GM12878 (cell line): ENCODE data around the gene EEPD1. TPM values are rescaled to one million over a fixed set of nuclear protein-coding genes. Genes with fewer than 3 reads are reported as not detected.

Experiments used
- ATAC-seq: fragments of 200-7000 bp; cut with Tn5 transposase; 3 replicates; pipeline ENCODE4 v1.9.1; 2020; ENCODE audit warnings: mild to moderate bottlenecking, moderate library complexity
- BruUV-seq: library from RNA; stranded (reverse); fragments of 400-500 nt; replicated peaks from 2 replicates; lab custom pipeline; 2021; lab: Mats Ljungman, UMichigan
- CTCF ChIA-PET: fragments of 300-600 bp; sonication (Branson Sonifier 250); formaldehyde crosslinking; extraction: SDS; loops from one replicate; lab custom pipeline; 2021; ENCODE audit warnings: inconsistent platforms; lab: Yijun Ruan, JAX
- POLR2A ChIA-PET: fragments of 350-600 bp; formaldehyde crosslinking; extraction: SDS; loops from one replicate; lab custom pipeline; 2021; ENCODE audit warnings: inconsistent platforms; lab: Charles Lee
- RAD21 ChIA-PET: fragments of 300-600 bp; sonication (Branson Sonifier 250); formaldehyde crosslinking; loops from one replicate; lab custom pipeline; 2023; ENCODE audit warnings: antibody characterized with exemption; ENCODE audit not compliant: unreplicated experiment; lab: Charles Lee
- SMC1A ChIA-PET: fragments of 300-600 bp; sonication (Branson Sonifier 250); formaldehyde crosslinking; loops from one replicate; lab custom pipeline; 2023; ENCODE audit not compliant: unreplicated experiment, uncharacterized antibody; lab: Charles Lee
- DNase-seq: peaks from one replicate; pipeline ENCODE4 v3.0.0-alpha.2; 2011; ENCODE audit warnings: low read depth, low spot score
- FAIRE-seq: peaks from 3 replicates; lab custom pipeline; 2011; peaks lifted over from hg19 to GRCh38; lab: Jason Lieb, UNC
- H2AFZ ChIP-seq: 2 replicates; pipeline ENCODE4 v1.6.0; 2011; ENCODE audit warnings: low read depth, low read length, control low read depth; ENCODE audit not compliant: control insufficient read depth
- H3K27ac ChIP-seq: 2 replicates; pipeline ENCODE4 v1.5.1; 2011; ENCODE audit warnings: control low read depth; ENCODE audit not compliant: control insufficient read depth, insufficient read depth
- H3K27me3 ChIP-seq, 2 experiments: replicated peaks in 1 of 2; 2 replicates each; pipeline versions ENCODE4 v1.6.0 to v1.6.1; 2011; ENCODE audit warnings: low read length in 1 of 2; ENCODE audit not compliant: control insufficient read depth in 2 of 2, insufficient read depth in 2 of 2
- H3K36me3 ChIP-seq, 2 experiments: 2 replicates each; pipeline ENCODE4 v1.5.1; 2011; ENCODE audit warnings: low read length in 1 of 2; ENCODE audit not compliant: control insufficient read depth in 2 of 2, insufficient read depth in 2 of 2
- H3K4me1 ChIP-seq: 2 replicates; pipeline ENCODE4 v1.6.1; 2011; ENCODE audit warnings: mild to moderate bottlenecking, low read length, moderate library complexity, mixed read lengths; ENCODE audit not compliant: control insufficient read depth, insufficient read depth
- H3K4me2 ChIP-seq: 2 replicates; pipeline ENCODE4 v1.6.0; 2011; ENCODE audit warnings: control low read depth; ENCODE audit not compliant: control insufficient read depth, insufficient read depth
- H3K4me3 ChIP-seq: fragments of 200-600 bp; sonication (generic); 2 replicates; pipeline ENCODE4 v1.5.1; 2016
- H3K79me2 ChIP-seq: 2 replicates; pipeline ENCODE4 v1.6.0; 2011; ENCODE audit warnings: low read length; ENCODE audit not compliant: control insufficient read depth, insufficient read depth
- H3K9ac ChIP-seq: 2 replicates; pipeline ENCODE4 v1.8.0; 2011; ENCODE audit warnings: low read length, control low read depth, mixed read lengths; ENCODE audit not compliant: control insufficient read depth, insufficient read depth
- H3K9me3 ChIP-seq: replicated peaks from 3 replicates; pipeline ENCODE4 v1.5.1; 2011; ENCODE audit warnings: mild to moderate bottlenecking, low read length; ENCODE audit not compliant: control insufficient read depth, insufficient read depth
- H4K20me1 ChIP-seq: 2 replicates; pipeline ENCODE4 v1.6.0; 2011; ENCODE audit not compliant: control insufficient read depth, insufficient read depth
- ATF2 ChIP-seq: IDR thresholded peaks from 2 replicates; pipeline ENCODE4 v1.6.1; 2012; ENCODE audit warnings: low read length, inconsistent platforms
- ATF3 ChIP-seq: IDR thresholded peaks from 2 replicates; pipeline ENCODE4 v1.6.1; 2011; ENCODE audit warnings: low read depth, mild to moderate bottlenecking, low read length, moderate library complexity, borderline replicate concordance; ENCODE audit errors: extremely low read depth
- BHLHE40 ChIP-seq, 2 experiments: fragments of 450-650 bp in 1 of 2; IDR thresholded peaks; 2 replicates each; pipeline ENCODE4 v1.6.1; 2011 to 2017; ENCODE audit warnings: low read depth in 2 of 2, borderline replicate concordance in 1 of 2, improper control_type of control experiment in 1 of 2, low read length in 1 of 2, mild to moderate bottlenecking in 1 of 2
- CEBPB ChIP-seq, 2 experiments: fragments of 150-350 bp in 1 of 2; IDR thresholded peaks; 2 replicates each; pipeline ENCODE4 v1.6.1; 2012 to 2014; ENCODE audit warnings: low read depth in 2 of 2, low read length in 2 of 2, borderline replicate concordance in 1 of 2, inconsistent platforms in 1 of 2
- E2F4 ChIP-seq: IDR thresholded peaks from 2 replicates; pipeline ENCODE4 v1.6.1; 2012; ENCODE audit warnings: low read depth, low read length, improper control_type of control experiment
- GATAD2B ChIP-seq: fragments of 450-650 bp; conservative IDR thresholded peaks from 2 replicates; pipeline ENCODE4 v1.6.1; 2017; ENCODE audit warnings: low read depth, mild to moderate bottlenecking, moderate library complexity
- IRF4 ChIP-seq: IDR thresholded peaks from 2 replicates; pipeline ENCODE4 v1.6.1; 2011; ENCODE audit warnings: low read depth, low read length
- MYC ChIP-seq: IDR thresholded peaks from 2 replicates; pipeline ENCODE4 v1.6.1; 2011; ENCODE audit warnings: mild to moderate bottlenecking, low read length, moderate library complexity, inconsistent platforms; ENCODE audit not compliant: insufficient read depth, insufficient replicate concordance, insufficient read length, severe bottlenecking
- PAX8 ChIP-seq: fragments of 450-650 bp; IDR thresholded peaks from 2 replicates; pipeline ENCODE4 v1.6.1; 2017; ENCODE audit warnings: mild to moderate bottlenecking, moderate library complexity
- RAD21 ChIP-seq: IDR thresholded peaks from 2 replicates; pipeline ENCODE4 v1.6.1; 2011; ENCODE audit warnings: mild to moderate bottlenecking, low read depth, low read length, moderate library complexity; ENCODE audit not compliant: insufficient read depth
- TARDBP ChIP-seq: IDR thresholded peaks from 2 replicates; pipeline ENCODE4 v1.6.1; 2016; ENCODE audit warnings: borderline replicate concordance
- ZNF24 ChIP-seq: fragments of 450-650 bp; IDR thresholded peaks from 2 replicates; pipeline ENCODE4 v1.6.1; 2017; ENCODE audit warnings: antibody characterized with exemption, mild to moderate bottlenecking
- WGBS: methylation state at CpG from one replicate; pipeline ENCODE4 v1.1.6; 2016; ENCODE audit warnings: low lambda C conversion rate; ENCODE audit not compliant: insufficient replicate concordance, insufficient coverage; ENCODE audit errors: missing lambda C conversion rate; 5-methylcytosine and 5-hydroxymethylcytosine counted together
- in situ Hi-C: fragments of 300-500 bp; cut with MboI; formaldehyde crosslinking; loops from 9 replicates; pipeline ENCODE4 v1.14.3; 2018; ENCODE audit warnings: mixed read lengths
- intact Hi-C: fragments of 100-400 bp; cut with micrococcal nuclease; formaldehyde crosslinking; loops from one replicate; pipeline ENCODE4 v1.14.2; 2022; ENCODE audit not compliant: unreplicated experiment
- polyA plus RNA-seq, 11 experiments: library from polyadenylated mRNA; depleted of rRNA in 4 of 11; unstranded in 6 of 11; stranded (reverse) in 5 of 11; fragments of >200 nt; fragmentation: Nextera tagmentation in 4 of 11; fragmentation: Illumina TruSeq in 1 of 11; extraction: Ambion mirVana in 4 of 11; extraction: Trizol in 1 of 11; gene quantifications; 1 replicate in 1 of 11; 2 replicates in 10 of 11; pipeline versions ENCODE4 v1.2.1 to v1.2.3, GENCODE V29; 2011 to 2016; ENCODE audit warnings: inconsistent platforms in 2 of 11, missing spikeins in 2 of 11, low read depth in 1 of 11
- total RNA-seq, 4 experiments: library from RNA; depleted of rRNA in 3 of 4; stranded (reverse); fragments of >200 nt in 3 of 4; fragmentation: Illumina TruSeq in 1 of 4; extraction: Trizol in 1 of 4; gene quantifications; 2 replicates each; pipeline versions ENCODE4 v1.2.1 to v1.2.3, GENCODE V29; 2013 to 2021

The EEPD1 gene
- total and polyA plus RNA-seq, 10 of the 15 experiments (the other 5 are each of a cell fraction or from before 2014, with no cell fraction given), result 0.24 to 2.8 (median 0.86) TPM; not detected in 1

- no peak overlapping the region for H3K4me2 ChIP-seq
- peaks cover 0 to 1% of the 10 kb centered on the region in 2 experiments; a peak in 2 of 4 replicates for H3K27me3 ChIP-seq
- no TSS peak for BruUV-seq
- intact Hi-C loops (no loop called here), in situ Hi-C loops (no loop called here)
- CTCF ChIA-PET, result no interaction called here
- RAD21 ChIA-PET, result interaction anchor here (0.8 kb wide), 1 partner anchor 11 kb away, joined by 3 read pairs; no protein-coding TSS in a partner anchor
- 16% methylated on average over 8 of the region's 8 CpGs for WGBS
- POLR2A ChIA-PET, result no interaction called here
- DNase-seq, result no peak
- H3K9ac ChIP-seq, result no peak overlapping the region
- ATAC-seq, result peak; percentile 33
- no peaks in the 10 kb centered on the region; the same call in 2 of the 3 replicates for H3K9me3 ChIP-seq
- H3K79me2 ChIP-seq, result no peaks in the 10 kb centered on the region
- SMC1A ChIA-PET, result interaction anchor here (0.8 to 4.9 kb wide), 2 partner anchors 10 to 88 kb away, joined by 3 to 36 read pairs; no protein-coding TSS in a partner anchor
- H3K36me3 ChIP-seq, result no peaks in the 10 kb centered on the region
- no peak overlapping the region for H3K4me3 ChIP-seq
- no peaks in the 10 kb centered on the region for H3K4me1 ChIP-seq
- no peaks in the 10 kb centered on the region for H4K20me1 ChIP-seq
- FAIRE-seq, result no peak
- no peak overlapping the region for H2AFZ ChIP-seq
- TF ChIP-seq BHLHE40 (IDR thresholded peaks at IDR 0.05; ENCODE audit: borderline replicate concordance in 1 of 2, low read depth in 2 of 2, low read length in 1 of 2), result no peak
- TF ChIP-seq MYC, result no peak
- no peak for TF ChIP-seq PAX8
- TF ChIP-seq IRF4, result no peak
- TF ChIP-seq ATF2, result no peak
- H3K27ac ChIP-seq, result no peak overlapping the region
Observed at GRCh38 chr7:36175886-36176285, 22.8 kb downstream of the EEPD1 start.

GRCh38 chr7:36176697-36177096, 23.6 kb downstream of the EEPD1 start:
- no peaks in the 10 kb centered on the region for H3K4me1 ChIP-seq
- FAIRE-seq (no peak), ATAC-seq (no peak), DNase-seq (no peak)
- no peak overlapping the region for H3K4me3 ChIP-seq
- ChIA-PET CTCF (no interaction called here), POLR2A (no interaction called here), RAD21 (no interaction called here), SMC1A (interaction anchor here (0.5 to 1.4 kb wide), 3 partner anchors 12 to 72 kb away, joined by 3 to 4 read pairs (median 3); no protein-coding TSS in a partner anchor)
- no TSS peak for BruUV-seq
- H3K27me3 ChIP-seq, result peaks cover 0 to 1% of the 10 kb centered on the region in 2 experiments; a peak in 2 of 4 replicates
- intact Hi-C loops (no loop called here), in situ Hi-C loops (no loop called here)
- no peaks in the 10 kb centered on the region for H4K20me1 ChIP-seq
- no peaks in the 10 kb centered on the region; the same call in 2 of the 3 replicates for H3K9me3 ChIP-seq
- H3K79me2 ChIP-seq, result no peaks in the 10 kb centered on the region
- H3K9ac ChIP-seq, result no peak overlapping the region
- WGBS, result 67% methylated on average over 4 of the region's 4 CpGs
- no peaks in the 10 kb centered on the region for H3K36me3 ChIP-seq
- no peak overlapping the region for H2AFZ ChIP-seq
- no peak overlapping the region for H3K4me2 ChIP-seq
- H3K27ac ChIP-seq, result no peak overlapping the region
- no peak for TF ChIP-seq E2F4
- no peak for TF ChIP-seq CEBPB (IDR thresholded peaks at IDR 0.05; ENCODE audit: borderline replicate concordance in 1 of 2, low read depth in 2 of 2, low read length in 2 of 2)
- TF ChIP-seq GATAD2B, result no peak
- no peak for TF ChIP-seq RAD21
- TF ChIP-seq ZNF24, result no peak
- no peak for TF ChIP-seq TARDBP
- TF ChIP-seq ATF3, result no peak
